Brain microvascular endothelial cell (primary cell): Measurements from ENCODE around the gene GLS.
"Not testable (repeated sequence)": the region's sequence is repeated elsewhere in the genome, so short reads cannot be mapped to it uniquely, and the experiment has no call there.

Experiments
- DNase-seq: peaks from one replicate; pipeline ENCODE4 v3.0.0-alpha.2; 2020
- H3K27ac ChIP-seq: fragments of 250-450 bp; sonication (Bioruptor Pico); 2 replicates; pipeline ENCODE4 v1.5.1; 2020; ENCODE audit warnings: mild to moderate bottlenecking, moderate library complexity
- H3K27me3 ChIP-seq: fragments of 250-450 bp; sonication (Bioruptor Pico); replicated peaks from 2 replicates; pipeline ENCODE4 v1.5.1; 2020; ENCODE audit warnings: mild to moderate bottlenecking
- H3K36me3 ChIP-seq: fragments of 250-450 bp; sonication (Bioruptor Pico); replicated peaks from 2 replicates; pipeline ENCODE4 v1.5.1; 2020; ENCODE audit warnings: mild to moderate bottlenecking
- H3K4me3 ChIP-seq: 2 replicates; pipeline ENCODE4 v1.5.1; 2011; ENCODE audit warnings: low read depth, mild to moderate bottlenecking, control low read depth, low read length, moderate library complexity
- CTCF ChIP-seq: IDR thresholded peaks from 2 replicates; pipeline ENCODE4 v1.5.1; 2011; ENCODE audit warnings: low read depth, mild to moderate bottlenecking, moderate library complexity, low read length, control low read depth, inconsistent platforms; ENCODE audit errors: missing control alignments
- in situ Hi-C: cut with HindIII; loops from 2 replicates; pipeline ENCODE4 v1.10.0; 2017; ENCODE audit warnings: low sequenced_read_pairs, low pct_ligation_motif_present

The GLS gene

DNA sequence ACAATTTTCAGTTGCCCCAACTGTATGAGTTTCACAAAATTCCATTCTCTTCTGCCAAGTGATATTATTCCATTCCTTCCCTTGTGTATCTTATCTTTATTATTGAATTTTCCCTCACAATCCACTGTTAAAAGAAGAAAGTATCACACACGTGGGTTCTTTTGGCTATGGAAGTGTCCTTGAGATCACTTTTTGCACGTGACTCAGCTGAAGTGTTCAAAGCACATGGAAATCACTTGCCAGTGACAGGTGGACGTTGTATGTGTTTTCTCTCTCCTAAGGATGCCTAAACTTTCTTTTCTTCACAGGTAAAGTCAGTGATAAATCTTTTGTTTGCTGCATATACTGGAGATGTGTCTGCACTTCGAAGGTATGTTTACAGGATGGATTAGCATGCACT lies 72.6 kb downstream of the GLS start:
- Histone ChIP-seq H3K27ac (no peak overlapping the region), H3K4me3 (no peak overlapping the region), H3K36me3 (no peaks in the 10 kb centered on the region), H3K27me3 (no peaks in the 10 kb centered on the region)
- TF ChIP-seq CTCF, result no peak
- DNase-seq, result no peak
- in situ Hi-C loops, result no loop called here

GRCh38 chr2:190959911-190960788 lies 79.5 kb downstream of the GLS start:
- in situ Hi-C loops, result no loop called here
- no peak overlapping the region for H3K27ac ChIP-seq
- H3K36me3 ChIP-seq, result peaks cover 25% of the 10 kb centered on the region
- H3K4me3 ChIP-seq, result no peak overlapping the region
- no peaks in the 10 kb centered on the region for H3K27me3 ChIP-seq
- TF ChIP-seq CTCF, result no peak
- DNase-seq, result no peak

- H3K27me3 ChIP-seq, H3K4me3 ChIP-seq, in situ Hi-C loops, DNase-seq, H3K27ac ChIP-seq: not testable (repeated sequence)
- H3K36me3 ChIP-seq, result peaks cover 32% of the 10 kb centered on the region
These were observed 80.5 kb downstream of the GLS start for GRCh38 chr2:190961117-190961516.

DNA sequence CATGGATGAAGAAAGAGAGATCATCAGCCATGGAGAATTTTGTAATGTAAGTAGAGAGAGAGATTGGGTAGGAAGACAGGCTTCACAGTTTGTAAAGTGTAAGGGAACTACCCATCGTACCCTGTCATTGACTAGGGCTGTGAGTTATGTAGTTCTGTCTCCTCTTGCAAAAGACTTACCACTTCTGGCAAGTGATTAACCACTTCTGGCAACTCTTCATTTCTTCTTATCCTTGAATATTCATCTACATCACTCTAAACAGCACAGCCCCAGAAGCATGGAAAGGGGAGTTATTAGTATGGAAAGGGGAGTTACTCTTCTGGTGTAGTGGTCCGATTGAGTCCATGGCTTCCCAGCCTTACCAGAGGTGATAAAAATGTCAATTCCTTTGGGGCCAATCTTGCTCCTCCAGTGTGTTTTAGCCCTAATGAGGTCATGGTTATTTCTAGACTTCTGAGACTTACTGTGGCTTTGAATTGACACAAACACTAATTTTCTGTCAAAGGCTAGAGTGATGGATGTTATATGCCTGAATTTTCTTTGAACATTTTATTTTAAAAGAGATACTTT lies 81.4 kb downstream of the GLS start:
- no peak overlapping the region for H3K27ac ChIP-seq
- H3K36me3 ChIP-seq, result peaks cover 33% of the 10 kb centered on the region

GRCh38 chr2:190963088-190963487 lies 82.5 kb downstream of the GLS start:
- Histone ChIP-seq H3K4me3 (no peak overlapping the region), H3K27ac (no peak overlapping the region), H3K27me3 (no peaks in the 10 kb centered on the region), H3K36me3 (peaks cover 39% of the 10 kb centered on the region)
- no peak for DNase-seq
- TF ChIP-seq CTCF, result no peak
- in situ Hi-C loops, result no loop called here

More for the DNA sequence above, 81.4 kb downstream of the GLS start:
- in situ Hi-C loops, result no loop called here
- H3K27me3 ChIP-seq, result no peaks in the 10 kb centered on the region
- no peak overlapping the region for H3K4me3 ChIP-seq
- DNase-seq, result no peak
- no peak for TF ChIP-seq CTCF

GRCh38 chr2:190964170-190964795 lies 83.7 kb downstream of the GLS start:
- Histone ChIP-seq H3K36me3 (peaks cover 49% of the 10 kb centered on the region), H3K4me3 (no peak overlapping the region), H3K27ac (no peak overlapping the region), H3K27me3 (no peaks in the 10 kb centered on the region)
- no peak for TF ChIP-seq CTCF
- no peak for DNase-seq
- in situ Hi-C loops, result no loop called here
